Chondrocyte (in vitro differentiated cells): Measurements from ENCODE around the gene MATCAP1. TPM values are rescaled to one million over a fixed set of nuclear protein-coding genes. Genes with fewer than 3 reads are reported as not detected.

Source experiments
- DNase-seq: peaks from one replicate; pipeline ENCODE4 v3.0.0; 2021; ENCODE audit warnings: mixed read lengths, low spot score
- H3K27ac Mint-ChIP-seq: one replicate; pipeline ENCODE4 v1.8.0; 2021; ENCODE audit warnings: mild to moderate bottlenecking, moderate library complexity, mixed read lengths; ENCODE audit not compliant: unreplicated experiment
- H3K27me3 Mint-ChIP-seq: 2 replicates; pipeline ENCODE4 v1.8.0; 2021; ENCODE audit warnings: low read depth, mixed read lengths
- H3K36me3 Mint-ChIP-seq: 2 replicates; pipeline ENCODE4 v1.8.0; 2021; ENCODE audit warnings: low read depth, mixed read lengths
- H3K4me1 Mint-ChIP-seq: 2 replicates; pipeline ENCODE4 v1.8.0; 2021; ENCODE audit warnings: low read depth, mild to moderate bottlenecking, mixed read lengths
- H3K4me3 Mint-ChIP-seq: one replicate; pipeline ENCODE4 v1.8.0; 2021; ENCODE audit warnings: mild to moderate bottlenecking, moderate library complexity, mixed read lengths; ENCODE audit not compliant: unreplicated experiment
- H3K9me3 Mint-ChIP-seq: 2 replicates; pipeline ENCODE4 v1.8.0; 2021; ENCODE audit warnings: low read depth, mixed read lengths
- CTCF ChIP-seq: fragments of 200-600 bp; sonication (generic); IDR thresholded peaks from 2 replicates; pipeline ENCODE4 v1.5.0; 2021; ENCODE audit warnings: antibody characterized with exemption, mild to moderate bottlenecking, moderate library complexity
- total RNA-seq: library from RNA; stranded (reverse); gene quantifications from 3 replicates; pipeline ENCODE4 v1.2.1, GENCODE V29; 2021

MATCAP1 gene
- total RNA-seq, 1 donor from 2014 or later = 29.9 TPM

GRCh38 chr16:67193536-67193935 is 9.8 kb upstream of the MATCAP1 start:
- Mint-ChIP-seq H3K27me3 (no peaks in the 10 kb centered on the region), H3K4me3 (peak overlapping the region; percentile 87), H3K36me3 (peaks cover 25% of the 10 kb centered on the region), H3K9me3 (no peaks in the 10 kb centered on the region), H3K27ac (peak overlapping the region; percentile 45), H3K4me1 (peaks cover 36% of the 10 kb centered on the region)
- TF ChIP-seq CTCF = no peak
- no peak for DNase-seq

- no peak for DNase-seq
- peak overlapping the region; percentile 87 for H3K4me3 Mint-ChIP-seq
- H3K27me3 Mint-ChIP-seq = no peaks in the 10 kb centered on the region
- no peak for TF ChIP-seq CTCF
- H3K27ac Mint-ChIP-seq = peak overlapping the region; percentile 79
- no peaks in the 10 kb centered on the region for H3K9me3 Mint-ChIP-seq
- H3K36me3 Mint-ChIP-seq = peaks cover 21% of the 10 kb centered on the region
- H3K4me1 Mint-ChIP-seq = peaks cover 32% of the 10 kb centered on the region
Observed at GRCh38 chr16:67192781-67193361, 9.1 kb upstream of the MATCAP1 start.

- DNase-seq = no peak
- Mint-ChIP-seq H3K4me3 (peak within 1 kb of the TSS; percentile 87), H3K27me3 (no peaks in the 10 kb centered on the region), H3K9me3 (no peaks in the 10 kb centered on the region), H3K27ac (peak within 1 kb of the TSS; percentile 79), H3K4me1 (peaks cover 32% of the 10 kb centered on the region), H3K36me3 (peaks cover 21% of the 10 kb centered on the region)
- no peak for TF ChIP-seq CTCF
Observed at GRCh38 chr16:67191995-67192681, 8.4 kb upstream of the MATCAP1 start, which contains the start of gene E2F4. Gene E2F4 (plus strand): TSS chr16:67192155. CDS start chr16:67192228, 73 bp downstream.

GRCh38 chr16:67191411-67191994 is 7.7 kb upstream of the MATCAP1 start:
- no peak for DNase-seq
- Mint-ChIP-seq H3K4me3 (peak overlapping the region; percentile 87), H3K27me3 (no peaks in the 10 kb centered on the region), H3K36me3 (peaks cover 15% of the 10 kb centered on the region), H3K27ac (peak overlapping the region; percentile 68), H3K9me3 (no peaks in the 10 kb centered on the region), H3K4me1 (peaks cover 28% of the 10 kb centered on the region)
- TF ChIP-seq CTCF = no peak
